Suprapubic skin (tissue), 3 donors: ENCODE data around the gene UBE4B.

Experiments
- CTCF ChIP-seq, 2 donors: fragments of 200-600 bp in 1 of 2; fragments of 450-650 bp in 1 of 2; sonication (generic) in 1 of 2; IDR thresholded peaks; one replicate each; pipeline ENCODE4 v1.5.1; 2016 to 2019; ENCODE audit warnings: antibody characterized with exemption in 2 of 2, mild to moderate bottlenecking in 1 of 2, moderate library complexity in 1 of 2
- POLR2A ChIP-seq, 2 donors: fragments of 450-650 bp; IDR thresholded peaks; one replicate each; pipeline ENCODE4 v1.6.1; 2017; ENCODE audit warnings: antibody characterized with exemption in 2 of 2, mild to moderate bottlenecking in 2 of 2, moderate library complexity in 2 of 2

GRCh38 chr1:10105484-10105883, 72.7 kb downstream of the UBE4B start:
- TF ChIP-seq POLR2A (IDR thresholded peaks at IDR 0.05), result no peak
- TF ChIP-seq CTCF (IDR thresholded peaks at IDR 0.05), result no peak
